Measurements from ENCODE around the gene ZBTB7C. TPM values are rescaled to one million over a fixed set of nuclear protein-coding genes. Genes with fewer than 3 reads are reported as not detected.

ZBTB7C gene
- polyA plus RNA-seq, 1 donor (not counting 4 experiments of a cell fraction or from before 2014, with no cell fraction given), result 0.58 TPM

DNA sequence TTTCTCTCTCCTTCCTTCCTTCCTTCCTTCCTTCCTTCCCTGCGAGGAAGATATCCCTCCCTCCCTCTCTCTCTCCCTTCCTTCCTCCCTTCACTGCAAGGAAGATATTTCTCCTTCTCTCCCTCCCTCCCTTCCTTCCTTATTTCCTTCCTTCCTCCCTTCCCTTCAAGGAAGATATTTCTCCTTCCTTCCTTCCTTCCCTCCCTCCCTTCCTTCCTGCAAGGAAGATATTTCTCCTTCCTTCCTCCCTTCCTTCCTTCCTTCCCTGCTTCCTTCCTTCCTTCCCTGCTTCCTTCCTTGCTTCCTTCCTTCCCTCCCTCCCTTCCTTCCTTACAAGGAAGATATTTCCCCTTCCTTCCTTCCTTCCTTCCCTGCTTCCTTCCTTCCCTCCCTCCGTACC is 229.5 kb downstream of the ZBTB7C start:
- no peak overlapping the region for H3K9ac ChIP-seq (ENCODE audit: control insufficient read depth, extremely low read depth, insufficient read depth, low read length)
- H3K4me1 ChIP-seq (ENCODE audit: control insufficient read depth, extremely low read depth, insufficient read depth, low read length), result no peaks in the 10 kb centered on the region
- no peaks in the 10 kb centered on the region for H3K36me3 ChIP-seq (ENCODE audit: control insufficient read depth in 2 of 2, extremely low read depth in 1 of 2, insufficient read depth in 2 of 2, low read length in 2 of 2)
- no peak for DNase-seq (ENCODE audit: low read depth, low spot score)
- no peak overlapping the region for H3K4me2 ChIP-seq (ENCODE audit: control insufficient read depth, extremely low read depth, insufficient read depth, low read depth, low read length)
- TF ChIP-seq EZH2 (IDR thresholded peaks at IDR 0.05; ENCODE audit: low read length), result no peak
- TF ChIP-seq, protein P1, sequence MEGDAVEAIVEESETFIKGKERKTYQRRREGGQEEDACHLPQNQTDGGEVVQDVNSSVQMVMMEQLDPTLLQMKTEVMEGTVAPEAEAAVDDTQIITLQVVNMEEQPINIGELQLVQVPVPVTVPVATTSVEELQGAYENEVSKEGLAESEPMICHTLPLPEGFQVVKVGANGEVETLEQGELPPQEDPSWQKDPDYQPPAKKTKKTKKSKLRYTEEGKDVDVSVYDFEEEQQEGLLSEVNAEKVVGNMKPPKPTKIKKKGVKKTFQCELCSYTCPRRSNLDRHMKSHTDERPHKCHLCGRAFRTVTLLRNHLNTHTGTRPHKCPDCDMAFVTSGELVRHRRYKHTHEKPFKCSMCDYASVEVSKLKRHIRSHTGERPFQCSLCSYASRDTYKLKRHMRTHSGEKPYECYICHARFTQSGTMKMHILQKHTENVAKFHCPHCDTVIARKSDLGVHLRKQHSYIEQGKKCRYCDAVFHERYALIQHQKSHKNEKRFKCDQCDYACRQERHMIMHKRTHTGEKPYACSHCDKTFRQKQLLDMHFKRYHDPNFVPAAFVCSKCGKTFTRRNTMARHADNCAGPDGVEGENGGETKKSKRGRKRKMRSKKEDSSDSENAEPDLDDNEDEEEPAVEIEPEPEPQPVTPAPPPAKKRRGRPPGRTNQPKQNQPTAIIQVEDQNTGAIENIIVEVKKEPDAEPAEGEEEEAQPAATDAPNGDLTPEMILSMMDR (optimal IDR thresholded peaks at IDR 0.05 in 1 of 3, IDR thresholded peaks at IDR 0.05 in 1 of 3, conservative IDR thresholded peaks at IDR 0.05 in 1 of 3; ENCODE audit: extremely low read depth in 1 of 3, insufficient read depth in 2 of 3, low read length in 3 of 3), result no peak
- H3K27me3 ChIP-seq (ENCODE audit: control insufficient read depth, extremely low read depth, insufficient read depth, low read length), result no peaks in the 10 kb centered on the region
- no peaks in the 10 kb centered on the region for H3K9me3 ChIP-seq (ENCODE audit: control insufficient read depth, low read depth, low read length)
- no peak overlapping the region for H2AFZ ChIP-seq (ENCODE audit: control insufficient read depth, low read length)
- H3K27ac ChIP-seq (ENCODE audit: control insufficient read depth, insufficient read depth, low read length), result no peak overlapping the region
- no peaks in the 10 kb centered on the region for H3K9me1 ChIP-seq (ENCODE audit: control insufficient read depth, extremely low read depth, insufficient read depth, low read length)
- H3K79me2 ChIP-seq (ENCODE audit: control insufficient read depth, insufficient read depth, low read length), result no peaks in the 10 kb centered on the region
- no peak overlapping the region for H3K4me3 ChIP-seq (ENCODE audit: control insufficient read depth in 2 of 3, extremely low read depth in 1 of 3, insufficient read depth in 2 of 3, low read depth in 1 of 3, low read length in 3 of 3)
- dilution Hi-C loops (cut with MboI; ENCODE audit: extremely low pct_ligation_motif_present, low sequenced_read_pairs), result no loop called here
- FAIRE-seq, result no peak
- H4K20me1 ChIP-seq (ENCODE audit: control insufficient read depth, extremely low read depth, insufficient read depth, low read length), result no peaks in the 10 kb centered on the region

DNA sequence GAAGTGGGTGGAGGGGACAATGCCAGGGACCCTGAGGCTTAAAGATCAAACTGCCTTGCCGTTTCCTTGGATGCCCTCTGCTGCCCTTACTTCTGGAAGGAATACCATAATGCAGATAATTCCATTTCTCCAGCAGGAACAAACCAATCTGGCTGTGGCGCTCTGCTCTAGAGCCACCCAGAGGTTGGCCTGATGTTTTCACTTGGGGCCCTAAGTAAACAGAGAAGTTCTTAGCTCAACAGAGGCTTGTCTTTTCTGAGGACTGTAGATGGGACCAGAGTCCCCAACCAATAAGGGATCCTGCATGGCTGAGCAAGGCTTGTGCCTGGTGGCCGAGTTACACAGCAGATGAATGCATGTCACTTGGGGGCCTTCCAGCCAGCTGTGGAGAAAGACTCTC is 230.2 kb downstream of the ZBTB7C start:
- Histone ChIP-seq H3K36me3 (ENCODE audit: control insufficient read depth in 2 of 2, extremely low read depth in 1 of 2, insufficient read depth in 2 of 2, low read length in 2 of 2) (no peaks in the 10 kb centered on the region), H3K4me1 (ENCODE audit: control insufficient read depth, extremely low read depth, insufficient read depth, low read length) (no peaks in the 10 kb centered on the region), H3K4me2 (ENCODE audit: control insufficient read depth, extremely low read depth, insufficient read depth, low read depth, low read length) (no peak overlapping the region), H3K27ac (ENCODE audit: control insufficient read depth, insufficient read depth, low read length) (no peak overlapping the region), H3K9me1 (ENCODE audit: control insufficient read depth, extremely low read depth, insufficient read depth, low read length) (no peaks in the 10 kb centered on the region), H3K4me3 (ENCODE audit: control insufficient read depth in 2 of 3, extremely low read depth in 1 of 3, insufficient read depth in 2 of 3, low read depth in 1 of 3, low read length in 3 of 3) (no peak overlapping the region), H3K79me2 (ENCODE audit: control insufficient read depth, insufficient read depth, low read length) (no peaks in the 10 kb centered on the region), H3K27me3 (ENCODE audit: control insufficient read depth, extremely low read depth, insufficient read depth, low read length) (no peaks in the 10 kb centered on the region), H3K9me3 (ENCODE audit: control insufficient read depth, low read depth, low read length) (no peaks in the 10 kb centered on the region), H4K20me1 (ENCODE audit: control insufficient read depth, extremely low read depth, insufficient read depth, low read length) (no peaks in the 10 kb centered on the region), H2AFZ (ENCODE audit: control insufficient read depth, low read length) (no peak overlapping the region), H3K9ac (ENCODE audit: control insufficient read depth, extremely low read depth, insufficient read depth, low read length) (no peak overlapping the region)
- dilution Hi-C loops (cut with MboI; ENCODE audit: extremely low pct_ligation_motif_present, low sequenced_read_pairs), result no loop called here
- no peak for DNase-seq (ENCODE audit: low read depth, low spot score)
- FAIRE-seq, result no peak
- TF ChIP-seq, protein P1 (optimal IDR thresholded peaks at IDR 0.05 in 1 of 3, IDR thresholded peaks at IDR 0.05 in 1 of 3, conservative IDR thresholded peaks at IDR 0.05 in 1 of 3; ENCODE audit: extremely low read depth in 1 of 3, insufficient read depth in 2 of 3, low read length in 3 of 3), result no peak
- TF ChIP-seq EZH2 (IDR thresholded peaks at IDR 0.05; ENCODE audit: low read length), result no peak
